AG04450 (cell line): Measurements from ENCODE around the gene GNB1L. TPM values are rescaled to one million over a fixed set of nuclear protein-coding genes. Genes with fewer than 3 reads are reported as not detected.

Experiments used
- CTCF ChIA-PET: fragments of 300-600, 350-600 bp; formaldehyde crosslinking; extraction: SDS; loops from one replicate; lab custom pipeline; 2022; ENCODE audit warnings: antibody characterized with exemption, inconsistent platforms; lab: Charles Lee
- POLR2A ChIA-PET: fragments of 350-600 bp; formaldehyde crosslinking; extraction: SDS; loops from one replicate; lab custom pipeline; 2021; ENCODE audit warnings: antibody characterized with exemption, inconsistent platforms; lab: Yijun Ruan, JAX
- DNase-seq: peaks from one replicate; pipeline ENCODE4 v3.0.0-alpha.2; 2011; ENCODE audit warnings: low read depth, low spot score
- H3K27ac ChIP-seq: one replicate; pipeline ENCODE4 v1.5.1; 2012; ENCODE audit warnings: low read depth, low read length, control low read depth
- H3K27me3 ChIP-seq: one replicate; pipeline ENCODE4 v1.6.0; 2012; ENCODE audit warnings: low read length; ENCODE audit not compliant: control insufficient read depth, insufficient read depth
- H3K4me3 ChIP-seq: 2 replicates; pipeline ENCODE4 v1.5.1; 2011; ENCODE audit warnings: mild to moderate bottlenecking, low read depth, low read length, control low read depth
- H3K9me3 ChIP-seq: 2 replicates; pipeline ENCODE4 v1.5.1; 2012; ENCODE audit warnings: low read length; ENCODE audit not compliant: control insufficient read depth, insufficient read depth
- CTCF ChIP-seq: IDR thresholded peaks from 2 replicates; pipeline ENCODE4 v1.5.1; 2011; ENCODE audit warnings: low read depth, low read length, control low read depth, inconsistent platforms
- polyA plus RNA-seq: library from polyadenylated mRNA; depleted of rRNA; stranded (reverse); fragments of >200 nt; gene quantifications from 2 replicates; pipeline ENCODE4 v1.2.3, GENCODE V29; 2011

The GNB1L gene
- polyA plus RNA-seq, 1 experiment: 1.3 TPM

GRCh38 chr22:19893363-19893762 is 38.7 kb upstream of the GNB1L start:
- no peak for DNase-seq
- Histone ChIP-seq H3K27ac (no peak overlapping the region), H3K4me3 (no peak overlapping the region), H3K27me3 (no peaks in the 10 kb centered on the region), H3K9me3 (no peaks in the 10 kb centered on the region)
- ChIA-PET CTCF (interaction anchor here (2.0 kb wide), 1 partner anchor 163 kb away, joined by 8 read pairs; no protein-coding TSS in a partner anchor), POLR2A (interaction anchor here (1.5 kb wide), 1 partner anchor 28 kb away, joined by 4 read pairs; no protein-coding TSS in a partner anchor)
- no peak for TF ChIP-seq CTCF

GRCh38 chr22:19892925-19893324 is 38.3 kb upstream of the GNB1L start:
- no peak for DNase-seq
- H3K27ac ChIP-seq: peak overlapping the region; percentile 88
- H3K4me3 ChIP-seq: no peak overlapping the region
- no peak for TF ChIP-seq CTCF
- no peaks in the 10 kb centered on the region for H3K9me3 ChIP-seq
- CTCF ChIA-PET: interaction anchor here (2.0 kb wide), 1 partner anchor 162 kb away, joined by 8 read pairs; no protein-coding TSS in a partner anchor
- H3K27me3 ChIP-seq: no peaks in the 10 kb centered on the region
- POLR2A ChIA-PET: interaction anchor here (1.4 to 1.5 kb wide), 2 partner anchors 12 to 28 kb away, joined by 4 to 10 read pairs; no protein-coding TSS in a partner anchor

GRCh38 chr22:19892257-19892879 is 37.7 kb upstream of the GNB1L start:
- TF ChIP-seq CTCF: no peak
- no peak for DNase-seq
- ChIA-PET POLR2A (interaction anchor here (1.1 to 1.5 kb wide), 3 partner anchors 11 to 27 kb away, joined by 4 to 10 read pairs (median 5); no protein-coding TSS in a partner anchor), CTCF (interaction anchor here (0.7 to 2.0 kb wide), 3 partner anchors 18 to 162 kb away, joined by 3 to 8 read pairs (median 3); no protein-coding TSS in a partner anchor)
- Histone ChIP-seq H3K27me3 (no peaks in the 10 kb centered on the region), H3K27ac (peak overlapping the region; percentile 88), H3K4me3 (no peak overlapping the region), H3K9me3 (no peaks in the 10 kb centered on the region)

- Histone ChIP-seq H3K27me3 (no peaks in the 10 kb centered on the region), H3K27ac (peak overlapping the region; percentile 88), H3K4me3 (peak overlapping the region; percentile 25), H3K9me3 (no peaks in the 10 kb centered on the region)
- ChIA-PET POLR2A (interaction anchor here (0.6 to 1.5 kb wide), 7 partner anchors 10 to 441 kb away, joined by 3 to 10 read pairs (median 5); no protein-coding TSS in a partner anchor), CTCF (interaction anchor here (0.7 to 2.0 kb wide), 3 partner anchors 19 to 161 kb away, joined by 3 to 8 read pairs (median 3); no protein-coding TSS in a partner anchor)
- peak; percentile 59 for DNase-seq
- no peak for TF ChIP-seq CTCF
These were observed 36.9 kb upstream of the GNB1L start for GRCh38 chr22:19891317-19892256.
